OCI-LY3 (cell line): ENCODE measurements around the gene GP1BA.

Source experiments
- CTCF ChIP-seq: fragments of 200-600, 300-600 bp; sonication (generic); IDR thresholded peaks from 2 replicates; pipeline ENCODE4 v1.5.1; 2014; ENCODE audit warnings: antibody characterized with exemption, low read length, low read depth
- EZH2phosphoT487 ChIP-seq: fragments of 200-600 bp; shearing (Covaris generic); IDR thresholded peaks from 2 replicates; pipeline ENCODE4 v1.6.1; 2018; ENCODE audit warnings: antibody characterized with exemption, mixed run types, low read depth

GRCh38 chr17:4967539-4968485 lies 35.7 kb downstream of the GP1BA start, which contains the start of gene SPAG7:
- TF ChIP-seq CTCF (no peak), EZH2phosphoT487 (no peak)
